Rectal smooth muscle tissue (tissue), 1 donor: ENCODE results near the gene COL1A2.

ENCODE experiments used
- H3K27ac ChIP-seq: one replicate; pipeline ENCODE4 v1.7.0; 2013; ENCODE audit warnings: low read depth, low read length, inconsistent platforms
- H3K27me3 ChIP-seq: one replicate; pipeline ENCODE4 v1.7.0; 2013; ENCODE audit warnings: low read length; ENCODE audit not compliant: control insufficient read depth, insufficient read depth
- H3K36me3 ChIP-seq: one replicate; pipeline ENCODE4 v1.7.0; 2013; ENCODE audit warnings: low read length; ENCODE audit not compliant: control insufficient read depth, insufficient read depth
- H3K4me1 ChIP-seq: one replicate; pipeline ENCODE4 v1.7.0; 2013; ENCODE audit warnings: low read length; ENCODE audit not compliant: control insufficient read depth, insufficient read depth
- H3K4me3 ChIP-seq: one replicate; pipeline ENCODE4 v1.7.0; 2013; ENCODE audit warnings: low read length
- H3K9ac ChIP-seq: one replicate; pipeline ENCODE4 v1.7.0; 2013; ENCODE audit warnings: low read length

Gene COL1A2

DNA sequence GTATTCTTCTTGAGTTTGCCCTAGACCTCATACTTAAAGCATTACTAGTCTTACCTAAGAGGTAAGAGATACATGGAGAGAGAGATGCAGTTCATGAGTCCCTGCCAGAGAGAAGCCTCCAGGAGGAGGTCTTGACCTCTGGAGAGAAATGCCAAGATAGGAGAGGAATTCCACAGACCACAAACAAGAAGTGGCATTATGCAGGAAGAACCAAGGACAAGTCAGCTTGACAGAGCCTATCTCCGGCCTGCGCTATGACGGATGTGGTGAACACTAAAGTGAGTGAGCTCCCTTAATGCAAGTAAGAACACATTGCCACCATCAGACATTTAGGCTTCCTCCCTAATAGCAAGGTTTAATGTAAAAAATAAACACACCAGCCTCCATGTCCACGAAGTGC is 27.9 kb upstream of the COL1A2 start:
- Histone ChIP-seq H3K4me3 (no peak overlapping the region), H3K36me3 (no peaks in the 10 kb centered on the region), H3K27ac (no peak overlapping the region), H3K27me3 (no peaks in the 10 kb centered on the region), H3K4me1 (peaks cover 15% of the 10 kb centered on the region), H3K9ac (no peak overlapping the region)

DNA sequence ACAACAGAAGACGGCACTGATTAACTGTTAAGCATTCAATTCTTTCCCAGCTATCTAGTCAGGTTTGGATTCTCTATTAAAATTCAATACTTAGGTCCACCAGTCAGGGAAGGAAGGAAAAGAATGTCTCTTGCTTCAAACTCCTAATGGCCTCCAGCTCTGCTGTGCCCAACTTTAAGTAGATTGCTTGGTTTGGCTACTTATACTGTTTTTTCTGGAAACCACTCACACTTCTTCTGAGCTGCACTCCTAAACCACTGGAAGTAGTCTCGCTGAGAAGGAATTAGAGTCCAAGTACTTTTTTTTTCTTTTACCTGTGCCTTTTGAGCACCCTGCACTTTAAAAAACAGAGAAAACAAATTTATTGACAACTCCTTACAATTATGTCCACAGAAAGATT is 26.7 kb upstream of the COL1A2 start:
- Histone ChIP-seq H3K4me3 (peak overlapping the region; percentile 49), H3K27me3 (no peaks in the 10 kb centered on the region), H3K27ac (peak overlapping the region; percentile 93), H3K4me1 (peaks cover 15% of the 10 kb centered on the region), H3K36me3 (no peaks in the 10 kb centered on the region), H3K9ac (no peak overlapping the region)

- Histone ChIP-seq H3K27ac (peak overlapping the region; percentile 93), H3K4me1 (peaks cover 15% of the 10 kb centered on the region), H3K4me3 (peak overlapping the region; percentile 49), H3K27me3 (no peaks in the 10 kb centered on the region), H3K36me3 (no peaks in the 10 kb centered on the region), H3K9ac (no peak overlapping the region)
Measured at GRCh38 chr7:94368371-94368791, 26.3 kb upstream of the COL1A2 start.

- peaks cover 26% of the 10 kb centered on the region for H3K4me1 ChIP-seq
- H3K27me3 ChIP-seq = no peaks in the 10 kb centered on the region
- no peak overlapping the region for H3K9ac ChIP-seq
- H3K27ac ChIP-seq = peak overlapping the region; percentile 98
- H3K36me3 ChIP-seq = no peaks in the 10 kb centered on the region
- peak overlapping the region; percentile 12 for H3K4me3 ChIP-seq
Measured at GRCh38 chr7:94374231-94374630, 20.5 kb upstream of the COL1A2 start.

DNA sequence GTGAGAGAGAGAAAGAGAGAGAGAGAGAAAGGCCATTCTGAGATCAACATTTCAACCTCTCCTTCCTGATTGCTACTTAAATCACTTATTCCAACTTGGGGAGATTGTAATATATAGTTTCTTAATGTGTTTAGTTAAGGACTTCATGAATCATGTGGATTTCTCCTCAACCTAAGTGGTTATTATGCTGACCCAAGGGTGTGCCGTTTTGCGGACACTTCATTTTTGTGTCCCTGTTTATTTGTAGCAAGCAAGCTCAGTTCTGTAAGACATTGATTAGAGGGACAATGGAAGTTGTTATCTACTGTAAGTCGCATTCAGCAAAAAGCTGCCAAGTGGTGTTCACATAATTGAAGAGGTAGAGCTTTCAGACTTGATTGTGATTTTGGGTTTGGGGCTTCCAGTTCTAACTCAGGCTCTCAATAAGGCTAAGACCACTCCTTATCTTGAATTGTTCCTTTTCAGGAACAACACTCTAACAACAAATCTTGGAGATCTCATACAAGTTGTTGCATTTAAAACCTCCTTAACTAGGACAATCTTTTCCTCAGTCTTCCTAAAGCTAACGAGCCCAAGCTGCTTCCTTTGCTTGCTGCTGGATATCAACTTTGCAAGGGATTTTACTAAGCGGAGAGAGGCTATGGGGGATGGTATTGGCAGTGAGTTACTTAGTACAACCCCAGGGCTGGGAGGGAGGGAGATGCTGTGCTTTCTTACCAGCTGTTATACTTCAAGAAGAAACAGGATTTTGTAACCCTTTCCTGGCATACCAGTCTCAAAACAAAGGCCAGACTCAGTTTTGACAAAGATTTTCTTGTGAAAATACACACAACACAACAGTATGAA is 19.8 kb upstream of the COL1A2 start:
- H3K4me1 ChIP-seq = peaks cover 24% of the 10 kb centered on the region
- H3K27ac ChIP-seq = peak overlapping the region; percentile 98
- peak overlapping the region; percentile 22 for H3K4me3 ChIP-seq
- no peaks in the 10 kb centered on the region for H3K36me3 ChIP-seq
- no peaks in the 10 kb centered on the region for H3K27me3 ChIP-seq
- H3K9ac ChIP-seq = no peak overlapping the region

GRCh38 chr7:94375691-94376090 is 19.0 kb upstream of the COL1A2 start:
- H3K27ac ChIP-seq = peak overlapping the region; percentile 98
- H3K36me3 ChIP-seq = no peaks in the 10 kb centered on the region
- H3K4me3 ChIP-seq = peak overlapping the region; percentile 51
- no peak overlapping the region for H3K9ac ChIP-seq
- peaks cover 24% of the 10 kb centered on the region for H3K4me1 ChIP-seq
- H3K27me3 ChIP-seq = no peaks in the 10 kb centered on the region

DNA sequence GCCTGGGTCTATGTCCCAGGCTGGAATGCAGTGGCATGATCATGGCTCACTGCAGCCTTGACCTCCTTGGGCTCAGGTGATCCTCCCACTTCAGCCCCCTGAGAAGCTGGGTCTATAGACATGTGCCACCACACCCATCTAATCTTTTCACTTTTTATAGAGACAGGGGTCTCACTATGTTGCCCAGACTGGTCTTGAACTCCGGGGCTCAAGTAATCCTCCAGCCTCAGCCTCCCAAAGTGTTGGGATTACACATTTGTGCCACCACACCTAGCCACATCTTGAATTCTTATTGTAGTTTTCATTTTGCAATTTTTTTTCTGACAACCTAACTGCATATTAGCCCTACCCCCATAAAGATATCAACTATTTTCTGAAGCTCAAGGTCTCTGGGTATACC is 18.4 kb upstream of the COL1A2 start:
- peak overlapping the region; percentile 34 for H3K27ac ChIP-seq
- H3K36me3 ChIP-seq = no peaks in the 10 kb centered on the region
- peaks cover 24% of the 10 kb centered on the region for H3K4me1 ChIP-seq

GRCh38 chr7:94378356-94378755 is 16.3 kb upstream of the COL1A2 start:
- H3K4me1 ChIP-seq = peaks cover 24% of the 10 kb centered on the region
- no peak overlapping the region for H3K4me3 ChIP-seq
- H3K9ac ChIP-seq = no peak overlapping the region
- no peaks in the 10 kb centered on the region for H3K27me3 ChIP-seq
- no peak overlapping the region for H3K27ac ChIP-seq
- no peaks in the 10 kb centered on the region for H3K36me3 ChIP-seq

More for the DNA sequence above, 18.4 kb upstream of the COL1A2 start:
- Histone ChIP-seq H3K4me3 (no peak overlapping the region), H3K9ac (no peak overlapping the region), H3K27me3 (no peaks in the 10 kb centered on the region)

GRCh38 chr7:94380264-94380663 is 14.4 kb upstream of the COL1A2 start:
- Histone ChIP-seq H3K36me3 (no peaks in the 10 kb centered on the region), H3K4me1 (peaks cover 10% of the 10 kb centered on the region), H3K9ac (no peak overlapping the region), H3K27me3 (no peaks in the 10 kb centered on the region), H3K4me3 (no peak overlapping the region), H3K27ac (no peak overlapping the region)

- H3K4me1 ChIP-seq = no peaks in the 10 kb centered on the region
- no peak overlapping the region for H3K9ac ChIP-seq
- no peaks in the 10 kb centered on the region for H3K36me3 ChIP-seq
- no peak overlapping the region for H3K4me3 ChIP-seq
- no peak overlapping the region for H3K27ac ChIP-seq
- no peaks in the 10 kb centered on the region for H3K27me3 ChIP-seq
Measured at GRCh38 chr7:94382132-94382531, 12.6 kb upstream of the COL1A2 start.

GRCh38 chr7:94382746-94383145 is 11.9 kb upstream of the COL1A2 start:
- Histone ChIP-seq H3K9ac (no peak overlapping the region), H3K4me3 (no peak overlapping the region), H3K27ac (no peak overlapping the region), H3K36me3 (no peaks in the 10 kb centered on the region), H3K27me3 (no peaks in the 10 kb centered on the region), H3K4me1 (no peaks in the 10 kb centered on the region)

DNA sequence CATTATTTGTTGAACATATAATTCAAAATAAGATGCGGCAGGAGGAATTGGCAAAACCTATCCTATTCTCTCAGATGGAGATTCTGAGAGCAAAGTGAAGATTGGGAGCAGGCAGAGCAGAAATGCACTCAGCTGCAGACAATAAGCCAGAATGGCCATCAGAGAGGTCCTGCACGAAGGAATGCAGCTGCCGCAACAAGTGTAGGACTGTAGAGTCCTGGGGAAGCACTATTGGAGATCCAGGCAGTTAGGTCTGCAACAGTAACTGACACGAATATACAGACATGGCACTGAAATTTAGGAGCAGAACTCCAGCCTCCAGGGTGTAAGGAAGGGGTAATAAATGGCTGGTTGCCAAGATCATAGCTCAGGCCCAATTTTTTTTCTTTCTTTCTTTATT is 10.4 kb upstream of the COL1A2 start:
- Histone ChIP-seq H3K4me3 (no peak overlapping the region), H3K4me1 (no peaks in the 10 kb centered on the region), H3K36me3 (no peaks in the 10 kb centered on the region), H3K27ac (no peak overlapping the region), H3K27me3 (no peaks in the 10 kb centered on the region), H3K9ac (no peak overlapping the region)

GRCh38 chr7:94386416-94386815 is 8.3 kb upstream of the COL1A2 start:
- Histone ChIP-seq H3K4me1 (no peaks in the 10 kb centered on the region), H3K36me3 (no peaks in the 10 kb centered on the region), H3K9ac (no peak overlapping the region), H3K4me3 (no peak overlapping the region), H3K27me3 (no peaks in the 10 kb centered on the region), H3K27ac (no peak overlapping the region)
